Nephron progenitor cell (in vitro differentiated cells): ENCODE measurements around the gene PKP4.

Experiments used
- DNase-seq: peaks from one replicate; pipeline ENCODE4 v3.0.0; 2021
- H3K27ac Mint-ChIP-seq: 2 replicates; pipeline ENCODE4 v1.8.0; 2021; ENCODE audit warnings: mild to moderate bottlenecking, moderate library complexity, mixed read lengths
- H3K27me3 Mint-ChIP-seq: 2 replicates; pipeline ENCODE4 v1.8.0; 2021; ENCODE audit warnings: mild to moderate bottlenecking, low read depth, mixed read lengths; ENCODE audit not compliant: poor library complexity
- H3K36me3 Mint-ChIP-seq: 2 replicates; pipeline ENCODE4 v1.8.0; 2021; ENCODE audit warnings: low read depth, mixed read lengths
- H3K4me1 Mint-ChIP-seq: 2 replicates; pipeline ENCODE4 v1.8.0; 2021; ENCODE audit warnings: mixed read lengths
- H3K4me3 Mint-ChIP-seq: 2 replicates; pipeline ENCODE4 v1.8.0; 2021; ENCODE audit warnings: mild to moderate bottlenecking, moderate library complexity, mixed read lengths
- H3K9me3 Mint-ChIP-seq: 2 replicates; pipeline ENCODE4 v1.8.0; 2021; ENCODE audit warnings: mild to moderate bottlenecking, moderate library complexity, mixed read lengths
- TF ChIP-seq, protein P1 (sequence below): fragments of 200-600 bp; sonication (generic); IDR thresholded peaks from 2 replicates; pipeline ENCODE4 v1.5.0; 2021; ENCODE audit warnings: antibody characterized with exemption

The PKP4 gene

DNA sequence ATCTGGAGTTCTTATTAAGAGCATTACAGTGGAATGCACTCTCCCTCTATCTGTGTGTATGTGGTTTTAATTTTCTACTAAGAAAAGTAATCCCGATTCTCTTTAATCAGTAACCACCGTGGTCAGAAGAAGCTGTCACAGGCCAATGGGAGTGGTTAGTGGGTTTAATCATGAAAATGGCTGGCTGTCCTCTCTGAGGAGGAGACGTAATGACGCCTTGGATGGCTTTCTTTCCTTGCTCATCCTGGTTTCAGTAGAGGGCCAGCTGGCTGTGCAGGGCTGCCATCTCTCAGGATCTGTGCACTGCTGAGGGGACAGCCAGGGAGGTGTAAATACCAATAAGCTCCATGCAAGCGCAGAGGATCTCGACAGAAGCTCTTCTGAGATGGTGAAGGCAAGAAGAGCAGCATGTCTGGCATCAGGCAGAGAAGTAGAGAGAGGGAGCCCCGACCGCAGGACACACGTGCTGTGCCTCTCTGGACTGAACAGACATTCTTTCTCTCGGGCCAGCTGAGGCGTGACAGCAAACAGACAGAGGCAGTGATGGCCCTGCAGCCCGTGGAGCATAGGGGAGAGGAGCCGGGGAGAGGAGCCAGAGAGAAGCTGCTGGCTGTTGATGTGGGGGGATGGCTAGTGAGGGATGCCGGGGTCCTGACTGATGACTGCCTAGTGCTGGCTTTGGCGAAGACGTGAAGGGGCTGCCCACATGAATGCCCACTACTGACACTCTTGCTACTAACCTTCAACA, 273.3 kb downstream of the PKP4 start:
- H3K27ac Mint-ChIP-seq, result peak overlapping the region; percentile 86
- peaks cover 94% of the 10 kb centered on the region for H3K4me1 Mint-ChIP-seq
- DNase-seq, result peak; percentile 54
- H3K4me3 Mint-ChIP-seq, result no peak overlapping the region
- no peaks in the 10 kb centered on the region for H3K9me3 Mint-ChIP-seq
- TF ChIP-seq, protein P1, sequence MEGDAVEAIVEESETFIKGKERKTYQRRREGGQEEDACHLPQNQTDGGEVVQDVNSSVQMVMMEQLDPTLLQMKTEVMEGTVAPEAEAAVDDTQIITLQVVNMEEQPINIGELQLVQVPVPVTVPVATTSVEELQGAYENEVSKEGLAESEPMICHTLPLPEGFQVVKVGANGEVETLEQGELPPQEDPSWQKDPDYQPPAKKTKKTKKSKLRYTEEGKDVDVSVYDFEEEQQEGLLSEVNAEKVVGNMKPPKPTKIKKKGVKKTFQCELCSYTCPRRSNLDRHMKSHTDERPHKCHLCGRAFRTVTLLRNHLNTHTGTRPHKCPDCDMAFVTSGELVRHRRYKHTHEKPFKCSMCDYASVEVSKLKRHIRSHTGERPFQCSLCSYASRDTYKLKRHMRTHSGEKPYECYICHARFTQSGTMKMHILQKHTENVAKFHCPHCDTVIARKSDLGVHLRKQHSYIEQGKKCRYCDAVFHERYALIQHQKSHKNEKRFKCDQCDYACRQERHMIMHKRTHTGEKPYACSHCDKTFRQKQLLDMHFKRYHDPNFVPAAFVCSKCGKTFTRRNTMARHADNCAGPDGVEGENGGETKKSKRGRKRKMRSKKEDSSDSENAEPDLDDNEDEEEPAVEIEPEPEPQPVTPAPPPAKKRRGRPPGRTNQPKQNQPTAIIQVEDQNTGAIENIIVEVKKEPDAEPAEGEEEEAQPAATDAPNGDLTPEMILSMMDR, result no peak
- H3K27me3 Mint-ChIP-seq, result no peaks in the 10 kb centered on the region
- no peaks in the 10 kb centered on the region for H3K36me3 Mint-ChIP-seq

DNA sequence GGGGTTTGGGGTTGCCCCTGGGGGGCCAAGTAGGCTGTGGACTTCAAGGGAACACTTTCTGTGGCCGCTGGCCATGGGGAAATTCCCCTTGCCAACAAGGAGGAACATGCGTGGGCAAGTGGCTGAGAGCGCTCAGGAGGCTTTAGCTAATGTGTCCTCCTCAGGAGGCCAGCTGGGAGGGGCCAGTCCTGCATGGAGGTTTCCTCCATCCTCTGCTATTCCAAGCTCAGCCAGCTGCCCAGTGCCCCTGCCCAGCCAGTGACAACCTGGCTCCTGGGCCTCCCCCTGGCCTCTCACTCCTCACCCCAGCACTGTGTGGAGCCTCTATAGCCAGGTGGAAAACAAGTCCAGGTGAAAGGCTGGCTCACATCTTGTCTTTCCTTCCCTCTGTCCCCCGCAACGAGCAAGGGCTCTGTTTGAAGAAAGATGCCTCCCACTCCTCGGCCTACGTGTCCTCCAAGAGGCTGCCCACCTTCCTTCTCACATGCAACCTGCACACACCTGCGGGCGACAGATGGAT, 273.9 kb downstream of the PKP4 start:
- H3K27me3 Mint-ChIP-seq, result no peaks in the 10 kb centered on the region
- DNase-seq, result no peak
- TF ChIP-seq, protein P1, result no peak
- no peaks in the 10 kb centered on the region for H3K9me3 Mint-ChIP-seq
- H3K27ac Mint-ChIP-seq, result peak overlapping the region; percentile 86
- peaks cover 92% of the 10 kb centered on the region for H3K4me1 Mint-ChIP-seq
- no peak overlapping the region for H3K4me3 Mint-ChIP-seq
- no peaks in the 10 kb centered on the region for H3K36me3 Mint-ChIP-seq

DNA sequence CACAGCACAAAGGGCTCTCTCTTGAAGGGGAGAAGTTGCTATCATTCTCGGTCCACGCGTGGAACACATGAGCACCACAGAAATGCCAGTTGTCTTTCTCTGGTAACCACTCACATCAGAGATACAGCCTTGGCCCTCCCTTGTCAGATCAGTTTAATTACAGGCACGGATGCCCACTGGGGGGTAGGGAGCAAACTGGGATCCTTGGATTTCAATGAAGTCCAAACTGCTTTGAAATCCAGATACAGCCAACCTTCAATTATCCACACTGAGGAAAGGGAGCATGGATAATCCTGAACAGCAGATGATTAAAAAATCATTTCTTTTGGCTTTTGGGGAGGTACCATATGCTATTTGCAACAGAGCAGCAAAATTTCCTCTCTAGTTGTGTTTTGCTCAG, 274.6 kb downstream of the PKP4 start:
- no peaks in the 10 kb centered on the region for H3K9me3 Mint-ChIP-seq
- TF ChIP-seq, protein P1, result no peak
- no peak overlapping the region for H3K4me3 Mint-ChIP-seq
- no peak overlapping the region for H3K27ac Mint-ChIP-seq
- peaks cover 92% of the 10 kb centered on the region for H3K4me1 Mint-ChIP-seq
- DNase-seq, result no peak
- H3K36me3 Mint-ChIP-seq, result no peaks in the 10 kb centered on the region
- peaks cover under 1% of the 10 kb centered on the region for H3K27me3 Mint-ChIP-seq
